Progenitor cell of endocrine pancreas (in vitro differentiated cells): Measurements from ENCODE around the gene FETUB. TPM values are rescaled to one million over a fixed set of nuclear protein-coding genes. Genes with fewer than 3 reads are reported as not detected.
A peak's percentile ranks its signal among the peaks of the same experiment; 100 is the strongest.

Source experiments
- DNase-seq: peaks from one replicate; pipeline ENCODE4 v3.0.0; 2021; ENCODE audit warnings: low spot score; ENCODE audit not compliant: unreplicated experiment
- H3K27ac Mint-ChIP-seq: 2 replicates; pipeline ENCODE4 v1.8.0; 2021; ENCODE audit warnings: mild to moderate bottlenecking, moderate library complexity, mixed read lengths
- H3K27me3 Mint-ChIP-seq: 2 replicates; pipeline ENCODE4 v1.8.0; 2021; ENCODE audit warnings: mixed read lengths
- H3K36me3 Mint-ChIP-seq: 2 replicates; pipeline ENCODE4 v1.8.0; 2022; ENCODE audit warnings: mixed read lengths; ENCODE audit not compliant: insufficient read depth
- H3K4me1 Mint-ChIP-seq: 2 replicates; pipeline ENCODE4 v1.8.0; 2021; ENCODE audit warnings: low read depth, mixed read lengths
- H3K4me3 Mint-ChIP-seq: 2 replicates; pipeline ENCODE4 v1.8.0; 2021; ENCODE audit warnings: low read depth, mild to moderate bottlenecking, moderate library complexity, mixed read lengths
- H3K9me3 Mint-ChIP-seq: 2 replicates; pipeline ENCODE4 v1.8.0; 2021; ENCODE audit warnings: low read depth, mixed read lengths
- CTCF ChIP-seq: fragments of 200-600 bp; sonication (generic); IDR thresholded peaks from one replicate; pipeline ENCODE4 v1.5.0; 2021; ENCODE audit warnings: antibody characterized with exemption, mild to moderate bottlenecking; ENCODE audit not compliant: unreplicated experiment
- total RNA-seq: library from RNA; stranded (reverse); gene quantifications from 2 replicates; pipeline ENCODE4 v1.2.1, GENCODE V29; 2021

The FETUB gene
- total RNA-seq, 1 donor from 2014 or later, result not detected

GRCh38 chr3:186600896-186601295, 39.3 kb upstream of the FETUB start:
- TF ChIP-seq CTCF, result no peak
- Mint-ChIP-seq H3K9me3 (no peaks in the 10 kb centered on the region), H3K4me1 (peaks cover 32% of the 10 kb centered on the region), H3K4me3 (no peak overlapping the region), H3K27ac (no peak overlapping the region), H3K36me3 (no peaks in the 10 kb centered on the region), H3K27me3 (peaks cover 4% of the 10 kb centered on the region)
- no peak for DNase-seq

DNA sequence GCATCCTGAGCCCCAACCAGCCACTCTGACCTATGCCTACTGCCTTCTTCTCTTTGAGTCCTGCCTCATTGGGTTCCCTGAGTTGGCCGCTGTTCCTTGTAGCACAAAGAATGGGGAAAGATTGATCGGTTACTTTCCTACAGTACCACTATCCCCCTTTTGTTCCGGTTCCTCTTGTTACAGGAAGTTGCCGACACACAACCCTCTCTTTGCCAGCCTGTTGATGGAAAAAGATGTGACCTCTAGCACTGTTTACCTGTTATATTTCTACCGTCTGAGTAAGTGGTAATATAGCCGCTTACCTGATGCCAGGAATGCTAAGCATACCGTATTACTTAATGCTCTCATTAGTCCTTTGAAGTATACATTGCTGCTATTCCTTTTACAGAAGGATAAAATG, 37.0 kb upstream of the FETUB start:
- H3K36me3 Mint-ChIP-seq, result no peaks in the 10 kb centered on the region
- peaks cover 4% of the 10 kb centered on the region for H3K27me3 Mint-ChIP-seq
- no peak overlapping the region for H3K4me3 Mint-ChIP-seq
- no peak for TF ChIP-seq CTCF
- peaks cover 36% of the 10 kb centered on the region for H3K4me1 Mint-ChIP-seq
- no peak for DNase-seq
- no peaks in the 10 kb centered on the region for H3K9me3 Mint-ChIP-seq
- no peak overlapping the region for H3K27ac Mint-ChIP-seq

- H3K9me3 Mint-ChIP-seq, result no peaks in the 10 kb centered on the region
- H3K27me3 Mint-ChIP-seq, result no peaks in the 10 kb centered on the region
- no peak for TF ChIP-seq CTCF
- DNase-seq, result no peak
- H3K36me3 Mint-ChIP-seq, result no peaks in the 10 kb centered on the region
- no peak overlapping the region for H3K27ac Mint-ChIP-seq
- H3K4me1 Mint-ChIP-seq, result peaks cover 22% of the 10 kb centered on the region
- H3K4me3 Mint-ChIP-seq, result no peak overlapping the region
Observed at GRCh38 chr3:186605078-186605477, 35.1 kb upstream of the FETUB start.

DNA sequence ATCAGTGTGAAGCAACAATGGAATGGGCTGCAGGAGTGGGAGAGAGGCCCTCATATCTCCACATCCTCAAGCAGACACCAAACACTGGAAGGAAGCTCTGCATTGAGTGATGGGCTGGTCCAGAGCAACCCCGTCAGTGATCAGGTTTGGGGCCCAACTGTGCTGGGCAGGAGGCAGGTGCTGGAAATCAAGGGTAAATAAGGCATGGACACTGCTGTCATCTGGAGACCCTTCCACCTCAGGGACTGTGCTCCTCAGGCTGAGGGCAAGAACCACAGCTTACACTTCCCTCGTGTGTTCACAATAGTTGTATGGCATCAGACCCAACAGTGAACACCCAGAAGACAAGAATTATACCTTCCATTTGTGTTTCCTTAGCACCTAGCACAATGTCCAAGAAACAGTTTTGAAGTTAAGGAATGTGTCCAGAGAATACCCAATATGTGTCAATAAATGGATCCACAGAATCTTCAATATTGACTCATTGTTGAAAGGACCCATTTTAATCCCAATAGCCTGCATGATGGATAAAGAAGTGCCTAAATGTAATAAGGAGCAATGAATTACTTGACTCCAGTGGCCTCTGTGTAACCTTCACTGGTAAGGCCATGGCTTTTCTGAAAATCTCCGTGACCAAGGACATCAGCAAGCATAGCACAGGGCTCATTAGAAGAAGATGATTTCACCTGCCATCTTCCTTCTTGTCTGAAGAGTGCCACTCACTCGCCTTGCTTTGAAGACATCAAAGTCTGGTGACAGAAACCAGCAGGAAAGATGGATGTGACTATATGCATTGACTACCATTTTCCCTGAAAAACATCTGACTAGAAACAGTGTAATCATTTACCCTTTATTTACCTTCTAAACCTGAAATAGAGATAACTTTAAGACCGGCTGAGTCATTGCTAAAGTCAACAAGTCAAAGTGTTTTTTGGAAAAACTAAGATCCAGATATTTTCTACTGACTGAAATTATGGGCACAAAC, 34.3 kb upstream of the FETUB start:
- H3K4me3 Mint-ChIP-seq, result no peak overlapping the region
- no peak for TF ChIP-seq CTCF
- H3K27me3 Mint-ChIP-seq, result no peaks in the 10 kb centered on the region
- peaks cover 22% of the 10 kb centered on the region for H3K4me1 Mint-ChIP-seq
- no peaks in the 10 kb centered on the region for H3K9me3 Mint-ChIP-seq
- H3K27ac Mint-ChIP-seq, result peak overlapping the region; percentile 1
- H3K36me3 Mint-ChIP-seq, result no peaks in the 10 kb centered on the region
- DNase-seq, result no peak

DNA sequence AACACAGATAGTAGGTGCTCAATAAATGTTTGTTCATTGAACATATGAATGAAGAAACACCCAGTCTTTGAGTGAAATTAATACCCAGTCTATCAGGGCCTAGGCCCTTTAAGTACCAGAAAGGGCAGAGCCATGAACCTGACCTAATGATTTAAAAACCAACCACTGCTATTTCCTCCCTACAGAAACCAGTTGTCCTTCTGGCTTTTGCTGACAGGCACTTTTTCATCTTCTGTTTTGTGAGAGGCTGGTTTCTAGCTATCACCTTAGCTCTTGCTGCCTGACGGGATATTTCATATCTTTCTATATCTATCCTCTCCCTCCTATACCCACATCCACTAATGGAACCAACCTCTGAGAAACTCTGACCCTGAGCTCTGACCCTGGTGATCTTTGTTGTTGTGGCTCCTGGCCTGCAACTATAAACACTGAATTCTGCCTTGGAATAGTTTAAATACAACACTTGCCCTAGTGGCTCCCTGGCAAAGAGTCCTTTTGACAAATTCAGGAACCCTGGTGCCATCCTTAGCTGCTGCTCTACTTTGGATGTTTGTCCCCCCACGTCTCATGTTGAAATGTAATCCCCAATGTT, 31.5 kb upstream of the FETUB start:
- Mint-ChIP-seq H3K4me3 (no peak overlapping the region), H3K36me3 (no peaks in the 10 kb centered on the region), H3K27me3 (peaks cover 13% of the 10 kb centered on the region), H3K4me1 (peaks cover 25% of the 10 kb centered on the region), H3K27ac (no peak overlapping the region), H3K9me3 (no peaks in the 10 kb centered on the region)
- TF ChIP-seq CTCF, result no peak
- DNase-seq, result no peak
